Cardiac septum (tissue), 1 donor: ENCODE data around the gene MPRIP. TPM values are rescaled to one million over a fixed set of nuclear protein-coding genes. Genes with fewer than 3 reads are reported as not detected.

ENCODE experiments used
- DNase-seq: peaks from one replicate; pipeline ENCODE4 v3.0.0-alpha.2; 2020; ENCODE audit warnings: low spot score
- intact Hi-C: fragments of 100-400 bp; cut with DNase I; formaldehyde crosslinking; loops from one replicate; pipeline ENCODE4 v1.14.0; 2022
- total RNA-seq: library from RNA; stranded (reverse); fragmentation: NEBNext Ultra II Directional; extraction: Animal tissue kit (Norgen Biotek cat#: 25700); gene quantifications from one replicate; pipeline ENCODE4 v1.2.1, GENCODE V29; 2021
- donor health status: DM: no; HTN: no; CAD: no.

Gene MPRIP
- total RNA-seq, 1 donor from 2014 or later, result 554 TPM

GRCh38 chr17:17060930-17061329 lies 18.7 kb downstream of the MPRIP start:
- intact Hi-C loops, result no loop called here
- peak; percentile 71 for DNase-seq

GRCh38 chr17:17061516-17061915 lies 19.3 kb downstream of the MPRIP start:
- peak; percentile 26 for DNase-seq
- intact Hi-C loops, result no loop called here

GRCh38 chr17:17062356-17062755 lies 20.1 kb downstream of the MPRIP start:
- intact Hi-C loops, result no loop called here
- no peak for DNase-seq

GRCh38 chr17:17062866-17063265 lies 20.6 kb downstream of the MPRIP start:
- intact Hi-C loops, result no loop called here

GRCh38 chr17:17063546-17064122 lies 21.4 kb downstream of the MPRIP start:
- intact Hi-C loops, result no loop called here
- DNase-seq, result peak; percentile 78

More at GRCh38 chr17:17062866-17063265, 20.6 kb downstream of the MPRIP start:
- peak; percentile 66 for DNase-seq

GRCh38 chr17:17064322-17064721 lies 22.1 kb downstream of the MPRIP start:
- intact Hi-C loops, result no loop called here
- DNase-seq, result no peak

GRCh38 chr17:17066021-17066420 lies 23.8 kb downstream of the MPRIP start:
- intact Hi-C loops, result no loop called here
- no peak for DNase-seq

- intact Hi-C loops, result no loop called here
Observed at GRCh38 chr17:17067257-17067656, 25.0 kb downstream of the MPRIP start.

GRCh38 chr17:17069849-17070248 lies 27.6 kb downstream of the MPRIP start:
- DNase-seq, result no peak
- intact Hi-C loops, result no loop called here

More at GRCh38 chr17:17067257-17067656, 25.0 kb downstream of the MPRIP start:
- DNase-seq, result no peak

GRCh38 chr17:17070931-17071330 lies 28.7 kb downstream of the MPRIP start:
- intact Hi-C loops, result no loop called here
- peak; percentile 43 for DNase-seq

- intact Hi-C loops, result no loop called here
- peak; percentile 46 for DNase-seq
Observed at GRCh38 chr17:17071531-17072360, 29.5 kb downstream of the MPRIP start.

GRCh38 chr17:17072546-17072945 lies 30.3 kb downstream of the MPRIP start:
- peak; percentile 57 for DNase-seq
- intact Hi-C loops, result no loop called here

- intact Hi-C loops, result no loop called here
- DNase-seq, result peak; percentile 70
Observed at GRCh38 chr17:17073030-17073564, 30.8 kb downstream of the MPRIP start.

- peak; percentile 67 for DNase-seq
Observed at GRCh38 chr17:17073581-17074403, 31.5 kb downstream of the MPRIP start.

GRCh38 chr17:17075125-17075781 lies 33.0 kb downstream of the MPRIP start:
- intact Hi-C loops, result no loop called here
- DNase-seq, result peak; percentile 76

More at GRCh38 chr17:17073581-17074403, 31.5 kb downstream of the MPRIP start:
- intact Hi-C loops, result no loop called here

- peak; percentile 29 for DNase-seq
- intact Hi-C loops, result no loop called here
Observed at GRCh38 chr17:17076066-17076465, 33.8 kb downstream of the MPRIP start.

- intact Hi-C loops, result no loop called here
- DNase-seq, result peak; percentile 70
Observed at GRCh38 chr17:17077101-17077500, 34.8 kb downstream of the MPRIP start.

GRCh38 chr17:17077861-17078732 lies 35.8 kb downstream of the MPRIP start:
- intact Hi-C loops, result no loop called here

More at GRCh38 chr17:17077861-17078732, 35.8 kb downstream of the MPRIP start:
- peak; percentile 47 for DNase-seq
